Measurements from ENCODE around the gene WDFY4.

GRCh38 chr10:48910548-48910947 is 225.9 kb downstream of the WDFY4 start:
- TF ChIP-seq CTCF (conservative IDR thresholded peaks at IDR 0.05 in 1 of 2, IDR thresholded peaks at IDR 0.05 in 1 of 2; ENCODE audit: extremely low read depth in 1 of 2, insufficient read depth in 1 of 2, low read depth in 1 of 2, low read length in 2 of 2) (no peak), EZH2 (IDR thresholded peaks at IDR 0.05; ENCODE audit: borderline replicate concordance, low read length) (no peak)

All from mammary epithelial cell (primary cell).